Stomach (tissue), 9 donors: Measurements from ENCODE around the gene TMCC1. TPM values are rescaled to one million over a fixed set of nuclear protein-coding genes. Genes with fewer than 3 reads are reported as not detected.

Experiments
- DNase-seq, 2 donors: peaks; one replicate each; pipeline versions ENCODE4 v3.0.0 to v3.0.0-alpha.2; 2013 to 2019
- H3K27ac ChIP-seq, 5 donors: fragments of 200-600 bp in 4 of 5; sonication (generic) in 4 of 5; one replicate each; pipeline ENCODE4 v1.5.1; 2013 to 2019; ENCODE audit warnings: mild to moderate bottlenecking in 1 of 5, moderate library complexity in 1 of 5
- H3K27me3 ChIP-seq, 3 donors: fragments of 200-600 bp; sonication (generic); one replicate each; pipeline ENCODE4 v1.5.1; 2017 to 2019; ENCODE audit warnings: mixed run types in 1 of 3
- H3K36me3 ChIP-seq, 4 donors: fragments of 200-600 bp; sonication (generic); 1 replicate in 3 of 4; 2 replicates in 1 of 4; pipeline ENCODE4 v1.5.1; 2016 to 2019
- H3K4me1 ChIP-seq, 4 donors: fragments of 200-600 bp; sonication (generic); one replicate each; pipeline ENCODE4 v1.5.1; 2016 to 2019
- H3K4me3 ChIP-seq, 4 donors: fragments of 200-600 bp; sonication (generic) in 3 of 4; one replicate each; pipeline ENCODE4 v1.5.1; 2016 to 2019; ENCODE audit warnings: mild to moderate bottlenecking in 1 of 4
- H3K9me3 ChIP-seq, 4 donors: fragments of 200-600 bp; sonication (generic); one replicate each; pipeline ENCODE4 v1.5.1; 2016 to 2019
- EP300 ChIP-seq: sonication (generic); formaldehyde crosslinking; IDR thresholded peaks from one replicate; pipeline ENCODE4 v1.6.1; 2017; ENCODE audit warnings: antibody characterized with exemption
- POLR2A ChIP-seq, 4 donors: fragments of 450-650 bp; IDR thresholded peaks; one replicate each; pipeline ENCODE4 v1.6.1; 2016; ENCODE audit warnings: antibody characterized with exemption in 4 of 4, control low read depth in 2 of 4, mild to moderate bottlenecking in 1 of 4, moderate library complexity in 1 of 4
- POLR2AphosphoS5 ChIP-seq, 3 donors: sonication (generic); formaldehyde crosslinking; IDR thresholded peaks; one replicate each; pipeline ENCODE4 v1.6.1; 2016; ENCODE audit warnings: antibody characterized with exemption in 3 of 3
- WGBS, 5 donors: extraction: QIAGEN DNeasy Blood & Tissue Kit in 3 of 5; methylation state at CpG; one replicate each; pipeline versions ENCODE4 v1.1.5 to v1.1.7; 2013 to 2018; 5-methylcytosine and 5-hydroxymethylcytosine counted together
- intact Hi-C: fragments of 100-400 bp; cut with DNase I; formaldehyde crosslinking; loops from one replicate; pipeline ENCODE4 v1.15.1; 2023; ENCODE audit warnings: low total_unique reads
- polyA plus RNA-seq, 3 donors: library from polyadenylated mRNA; stranded (reverse); fragments of 200-250 nt; gene quantifications; one replicate each; pipeline ENCODE4 v1.2.3, GENCODE V29; 2013
- total RNA-seq, 5 donors: library from RNA; depleted of rRNA; stranded (reverse); fragments of >200 nt; gene quantifications; one replicate each; pipeline versions ENCODE4 v1.1.0 to v1.2.3, GENCODE V29; 2014 to 2016
- TF ChIP-seq, protein P1 (sequence below), 7 experiments: fragments of 450-650 bp in 4 of 7; fragments of 200-600 bp in 3 of 7; sonication (generic) in 3 of 7; IDR thresholded peaks; one replicate each; pipeline ENCODE4 v1.5.1; 2016 to 2019; ENCODE audit warnings: antibody characterized with exemption in 7 of 7, control low read depth in 2 of 7, mild to moderate bottlenecking in 1 of 7
- donor health status: healthy with polysubstance abuse.
- donor health status: Bipolar disorder and iron deficiency.
- donor health status: healthy.

TMCC1 gene
- total and polyA plus RNA-seq, 8 donors: 5.0 to 26.6 (median 9.3) TPM

DNA sequence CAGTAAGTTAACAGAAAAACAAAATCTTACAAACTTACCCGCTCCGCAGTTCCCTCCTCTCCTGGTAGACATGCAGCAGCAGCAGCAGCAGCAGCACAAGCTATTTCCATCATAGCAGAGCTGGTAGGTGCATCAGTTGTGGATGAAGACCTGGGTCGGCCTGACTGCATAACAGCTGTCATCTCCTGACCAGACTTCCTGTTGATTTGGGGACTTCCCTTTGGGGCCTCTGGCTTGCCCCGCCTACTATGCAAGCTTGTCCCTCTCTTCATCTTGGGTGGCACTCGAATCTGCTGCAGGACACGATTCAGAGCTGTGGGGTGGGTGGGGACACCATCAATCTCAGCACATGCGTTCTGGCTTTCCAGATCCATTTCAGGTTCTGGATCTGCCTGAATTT, 65.7 kb downstream of the TMCC1 start:
- no peak overlapping the region for H3K27ac ChIP-seq
- WGBS, 5 donors: 59 to 81% (median 70%) methylated on average over 7 of the region's 7 CpGs
- intact Hi-C loops: loop anchor here (5.0 kb wide), 2 partner anchors 175 to 345 kb away; no protein-coding TSS in a partner anchor
- peaks cover 0 to 5% (median 2%) of the 10 kb centered on the region in 4 donors for H3K36me3 ChIP-seq
- no peaks in the 10 kb centered on the region for H3K9me3 ChIP-seq
- peak in 1 of 2 donors; percentile 40 for DNase-seq
- TF ChIP-seq EP300 (no peak), POLR2AphosphoS5 (IDR thresholded peaks at IDR 0.05) (no peak), POLR2A (IDR thresholded peaks at IDR 0.05) (no peak)
- no peak overlapping the region for H3K4me3 ChIP-seq
- H3K27me3 ChIP-seq: no peaks in the 10 kb centered on the region
- peaks cover 0 to 53% (median 9%) of the 10 kb centered on the region in 4 donors for H3K4me1 ChIP-seq

DNA sequence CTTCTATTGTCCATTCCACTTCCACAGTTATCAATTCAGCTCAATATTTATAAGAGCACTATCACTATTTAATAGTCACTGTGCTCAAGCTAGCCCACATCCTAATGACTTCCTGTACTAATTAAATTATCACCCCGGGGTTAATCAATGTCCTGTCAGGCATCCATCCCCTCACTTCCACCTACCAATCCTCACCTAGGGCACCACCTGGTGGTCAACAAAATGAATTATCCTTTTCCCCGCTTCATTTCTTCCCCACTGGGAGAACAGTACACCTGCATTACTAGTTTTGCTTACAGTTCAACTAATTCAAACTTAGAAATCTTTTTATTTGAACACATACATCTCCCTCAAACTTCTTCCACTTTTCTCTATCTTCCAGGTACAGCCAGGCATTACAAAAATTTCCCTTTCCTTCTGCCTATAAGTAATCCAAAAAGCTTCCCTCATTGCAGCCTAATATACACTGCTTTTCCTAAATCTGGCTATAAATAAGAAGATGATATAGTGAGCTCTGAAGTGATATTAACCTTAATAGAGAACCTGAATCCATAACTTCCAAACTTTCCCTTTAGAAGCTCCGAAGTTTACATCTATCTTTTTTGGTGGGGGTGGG, 68.5 kb downstream of the TMCC1 start:
- Histone ChIP-seq H3K27ac (no peak overlapping the region), H3K36me3 (peaks cover 0 to 5% (median 2%) of the 10 kb centered on the region in 4 donors), H3K27me3 (no peaks in the 10 kb centered on the region), H3K4me1 (peaks cover 0 to 48% (median 6%) of the 10 kb centered on the region in 4 donors), H3K9me3 (no peaks in the 10 kb centered on the region), H3K4me3 (no peak overlapping the region)
- intact Hi-C loops: loop anchor here (5.0 kb wide), 2 partner anchors 173 to 343 kb away; no protein-coding TSS in a partner anchor
- DNase-seq: peak in 1 of 2 donors; percentile 84
- TF ChIP-seq, protein P1, sequence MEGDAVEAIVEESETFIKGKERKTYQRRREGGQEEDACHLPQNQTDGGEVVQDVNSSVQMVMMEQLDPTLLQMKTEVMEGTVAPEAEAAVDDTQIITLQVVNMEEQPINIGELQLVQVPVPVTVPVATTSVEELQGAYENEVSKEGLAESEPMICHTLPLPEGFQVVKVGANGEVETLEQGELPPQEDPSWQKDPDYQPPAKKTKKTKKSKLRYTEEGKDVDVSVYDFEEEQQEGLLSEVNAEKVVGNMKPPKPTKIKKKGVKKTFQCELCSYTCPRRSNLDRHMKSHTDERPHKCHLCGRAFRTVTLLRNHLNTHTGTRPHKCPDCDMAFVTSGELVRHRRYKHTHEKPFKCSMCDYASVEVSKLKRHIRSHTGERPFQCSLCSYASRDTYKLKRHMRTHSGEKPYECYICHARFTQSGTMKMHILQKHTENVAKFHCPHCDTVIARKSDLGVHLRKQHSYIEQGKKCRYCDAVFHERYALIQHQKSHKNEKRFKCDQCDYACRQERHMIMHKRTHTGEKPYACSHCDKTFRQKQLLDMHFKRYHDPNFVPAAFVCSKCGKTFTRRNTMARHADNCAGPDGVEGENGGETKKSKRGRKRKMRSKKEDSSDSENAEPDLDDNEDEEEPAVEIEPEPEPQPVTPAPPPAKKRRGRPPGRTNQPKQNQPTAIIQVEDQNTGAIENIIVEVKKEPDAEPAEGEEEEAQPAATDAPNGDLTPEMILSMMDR (IDR thresholded peaks at IDR 0.05): peak in 5 of 7 experiments; percentile 45 to 81 (median 63)
- TF ChIP-seq EP300 (no peak), POLR2A (IDR thresholded peaks at IDR 0.05) (no peak), POLR2AphosphoS5 (IDR thresholded peaks at IDR 0.05) (peak in 1 of 3 donors; percentile 10)
- WGBS, 5 donors: 42 to 51% (median 46%) methylated on average over 3 of the region's 3 CpGs

GRCh38 chr3:129822679-129823078, 70.8 kb downstream of the TMCC1 start:
- intact Hi-C loops: no loop called here
- Histone ChIP-seq H3K9me3 (no peaks in the 10 kb centered on the region), H3K27me3 (no peaks in the 10 kb centered on the region), H3K27ac (peak overlapping the region in 1 of 5 donors; percentile 52), H3K4me3 (no peak overlapping the region), H3K4me1 (peaks cover 0 to 28% (median 4%) of the 10 kb centered on the region in 4 donors), H3K36me3 (peaks cover 0 to 2% (median under 1%) of the 10 kb centered on the region in 4 donors)
- no peak for DNase-seq
- TF ChIP-seq, protein P1 (IDR thresholded peaks at IDR 0.05): no peak
- 93 to 100% (median 97%) methylated on average over 1 of the region's 1 CpG for WGBS, 5 donors

DNA sequence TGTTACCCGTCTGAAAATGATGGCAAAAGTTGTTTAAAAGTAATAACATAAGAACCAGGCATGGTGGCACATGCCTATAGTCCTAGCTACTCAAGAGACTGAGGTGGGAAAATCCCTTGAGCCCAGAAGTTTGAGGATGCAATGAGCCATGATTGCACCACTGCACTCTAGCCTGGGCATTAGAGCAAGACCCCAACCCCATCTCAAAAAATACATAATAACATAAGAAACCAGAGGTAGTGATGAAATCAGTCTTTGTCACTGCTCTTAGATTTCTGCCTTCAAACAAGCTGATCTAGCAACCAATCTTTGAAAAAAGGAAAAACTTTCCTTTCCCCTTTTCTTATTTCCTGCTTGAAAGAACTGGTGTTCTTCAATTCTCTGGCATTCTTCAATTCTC, 71.3 kb downstream of the TMCC1 start:
- Histone ChIP-seq H3K27ac (peak overlapping the region in 1 of 5 donors; percentile 52), H3K9me3 (no peaks in the 10 kb centered on the region), H3K4me1 (peaks cover 0 to 27% (median 4%) of the 10 kb centered on the region in 4 donors), H3K4me3 (no peak overlapping the region), H3K36me3 (no peaks in the 10 kb centered on the region), H3K27me3 (no peaks in the 10 kb centered on the region)
- TF ChIP-seq, protein P1 (IDR thresholded peaks at IDR 0.05): no peak
- TF ChIP-seq EP300 (no peak), POLR2A (IDR thresholded peaks at IDR 0.05) (no peak), POLR2AphosphoS5 (IDR thresholded peaks at IDR 0.05) (no peak)
- intact Hi-C loops: no loop called here
- WGBS, 5 donors: 77 to 82% (median 81%) methylated on average over 1 of the region's 1 CpG
- DNase-seq: no peak

DNA sequence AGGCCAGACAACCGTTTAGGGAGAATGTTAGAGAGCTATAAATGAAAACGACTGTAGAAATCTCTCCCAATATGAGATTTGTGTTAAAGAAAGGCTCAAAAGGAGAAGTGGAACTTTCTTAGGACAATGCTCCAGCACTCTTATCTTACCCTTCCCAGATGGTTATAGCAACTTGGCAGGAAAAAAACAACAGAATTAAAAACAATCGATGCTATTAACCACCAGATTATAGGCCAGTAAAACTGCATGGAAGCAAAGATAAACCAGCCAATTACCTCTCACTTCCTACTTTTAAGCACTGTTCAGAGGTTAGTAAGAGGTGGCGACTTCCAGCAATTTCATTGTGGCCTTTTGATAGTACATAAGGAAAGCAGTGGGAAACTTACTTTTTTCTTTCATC, 72.9 kb downstream of the TMCC1 start:
- Histone ChIP-seq H3K4me1 (peaks cover 0 to 27% (median 4%) of the 10 kb centered on the region in 4 donors), H3K36me3 (peaks cover 0 to 4% (median 0%) of the 10 kb centered on the region in 4 donors), H3K4me3 (no peak overlapping the region), H3K27ac (no peak overlapping the region), H3K27me3 (no peaks in the 10 kb centered on the region), H3K9me3 (no peaks in the 10 kb centered on the region)
- no peak for DNase-seq
- TF ChIP-seq, protein P1 (IDR thresholded peaks at IDR 0.05): no peak
- TF ChIP-seq POLR2AphosphoS5 (IDR thresholded peaks at IDR 0.05): no peak
- TF ChIP-seq EP300: no peak
- no peak for TF ChIP-seq POLR2A (IDR thresholded peaks at IDR 0.05)
- 62 to 70% (median 68%) methylated on average over 4 of the region's 4 CpGs for WGBS, 5 donors
- intact Hi-C loops: no loop called here
